Body of pancreas (tissue), 4 donors: ENCODE data around the gene PTK6. TPM values are rescaled to one million over a fixed set of nuclear protein-coding genes. Genes with fewer than 3 reads are reported as not detected.
"Not testable (repeated sequence)": the region's sequence is repeated elsewhere in the genome, so short reads cannot be mapped to it uniquely, and the experiment has no call there.

Source experiments
- ATAC-seq: fragments of 150-250 bp; one replicate; pipeline ENCODE4 v1.9.1; 2016
- DNase-seq, 4 donors: peaks; one replicate each; pipeline ENCODE4 v3.0.0-alpha.2; 2019
- H3K27ac ChIP-seq, 4 donors: fragments of 200-600 bp; sonication (generic); 1 replicate in 3 of 4; 2 replicates in 1 of 4; pipeline versions ENCODE4 v1.5.1 to v1.6.1; 2016 to 2019; ENCODE audit warnings: mild to moderate bottlenecking in 1 of 4, mixed read lengths in 1 of 4, moderate library complexity in 1 of 4
- H3K27me3 ChIP-seq, 2 donors: fragments of 200-600 bp; sonication (generic); one replicate each; pipeline ENCODE4 v1.6.0; 2016; ENCODE audit warnings: mild to moderate bottlenecking in 1 of 2
- H3K36me3 ChIP-seq, 2 donors: fragments of 200-600 bp; sonication (generic); replicated peaks in 1 of 2; 2 replicates each; pipeline ENCODE4 v1.5.1; 2016; ENCODE audit warnings: low read depth in 2 of 2; ENCODE audit not compliant: insufficient read depth in 1 of 2
- H3K4me1 ChIP-seq: fragments of 200-600 bp; sonication (generic); one replicate; pipeline ENCODE4 v1.6.0; 2016
- H3K4me3 ChIP-seq, 2 donors: fragments of 200-600 bp; sonication (generic); 1 replicate in 1 of 2; 2 replicates in 1 of 2; pipeline ENCODE4 v1.5.1; 2016 to 2019
- H3K9me3 ChIP-seq, 3 donors: fragments of 200-600 bp; sonication (generic); 1 replicate in 2 of 3; 2 replicates in 1 of 3; pipeline ENCODE4 v1.5.1; 2016
- CTCF ChIP-seq, 7 experiments: fragments of 450-650 bp in 4 of 7; fragments of 200-600 bp in 3 of 7; sonication (generic) in 3 of 7; IDR thresholded peaks; one replicate each; pipeline ENCODE4 v1.5.1; 2016 to 2019; ENCODE audit warnings: antibody characterized with exemption in 7 of 7
- POLR2A ChIP-seq, 3 donors: fragments of 450-650 bp; IDR thresholded peaks; one replicate each; pipeline ENCODE4 v1.6.1; 2016; ENCODE audit warnings: antibody characterized with exemption in 3 of 3, mild to moderate bottlenecking in 2 of 3
- WGBS, 2 donors: methylation state at CpG; one replicate each; pipeline ENCODE4 v1.1.5; 2017; 5-methylcytosine and 5-hydroxymethylcytosine counted together
- intact Hi-C: fragments of 100-400 bp; cut with DNase I; formaldehyde crosslinking; loops from one replicate; pipeline ENCODE4 v1.15.1; 2023
- total RNA-seq, 2 donors: library from RNA; depleted of rRNA; stranded (reverse); fragments of >200 nt; gene quantifications; one replicate each; pipeline ENCODE4 v1.1.0, GENCODE V29; 2016

PTK6 gene
- total RNA-seq, 2 donors from 2014 or later = 3.0 to 5.4 TPM

DNA sequence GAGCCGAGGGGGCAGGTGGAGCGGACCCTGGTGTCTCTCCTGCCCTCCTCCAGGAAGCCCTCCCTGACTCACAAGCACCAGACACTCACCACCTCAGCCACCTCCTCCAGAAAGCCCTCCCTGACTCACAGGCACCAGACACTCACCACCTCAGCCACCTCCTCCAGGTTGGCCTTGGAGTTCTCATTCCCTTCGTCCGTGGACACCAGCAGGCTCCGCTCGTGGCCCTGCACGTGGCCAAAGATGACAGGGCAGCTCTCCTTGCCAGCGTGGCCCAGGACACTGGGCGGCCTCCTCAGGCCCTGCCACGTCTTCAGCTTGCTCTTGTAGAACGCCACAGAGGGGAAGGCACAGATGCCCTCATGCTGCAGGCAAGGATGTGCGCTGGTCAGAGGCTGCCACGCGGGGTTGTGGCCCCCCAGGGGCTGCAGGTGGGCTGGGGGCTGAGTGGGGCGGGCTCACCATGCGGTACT, 23.2 kb upstream of the PTK6 start:
- H3K27ac ChIP-seq = no peak overlapping the region
- intact Hi-C loops = no loop called here
- DNase-seq (no peak), ATAC-seq (no peak)
- WGBS, 2 donors = 92 to 100% methylated on average over 5 to 15 of the region's 16 CpGs
- H3K36me3 ChIP-seq = peaks cover 0 to 2% of the 10 kb centered on the region in 2 donors
- no peak overlapping the region for H3K4me3 ChIP-seq
- H3K9me3 ChIP-seq = no peaks in the 10 kb centered on the region
- H3K27me3 ChIP-seq = no peaks in the 10 kb centered on the region
- TF ChIP-seq POLR2A (IDR thresholded peaks at IDR 0.05) (no peak), CTCF (IDR thresholded peaks at IDR 0.05) (no peak)
- no peaks in the 10 kb centered on the region for H3K4me1 ChIP-seq

GRCh38 chr20:63559485-63560332, 22.5 kb upstream of the PTK6 start:
- H3K4me3 ChIP-seq, H3K4me1 ChIP-seq, ATAC-seq, H3K9me3 ChIP-seq, H3K27ac ChIP-seq, H3K27me3 ChIP-seq, intact Hi-C loops, H3K36me3 ChIP-seq, DNase-seq: not testable (repeated sequence)
- 96 to 100% methylated on average over 2 to 20 of the region's 31 CpGs for WGBS, 2 donors

DNA sequence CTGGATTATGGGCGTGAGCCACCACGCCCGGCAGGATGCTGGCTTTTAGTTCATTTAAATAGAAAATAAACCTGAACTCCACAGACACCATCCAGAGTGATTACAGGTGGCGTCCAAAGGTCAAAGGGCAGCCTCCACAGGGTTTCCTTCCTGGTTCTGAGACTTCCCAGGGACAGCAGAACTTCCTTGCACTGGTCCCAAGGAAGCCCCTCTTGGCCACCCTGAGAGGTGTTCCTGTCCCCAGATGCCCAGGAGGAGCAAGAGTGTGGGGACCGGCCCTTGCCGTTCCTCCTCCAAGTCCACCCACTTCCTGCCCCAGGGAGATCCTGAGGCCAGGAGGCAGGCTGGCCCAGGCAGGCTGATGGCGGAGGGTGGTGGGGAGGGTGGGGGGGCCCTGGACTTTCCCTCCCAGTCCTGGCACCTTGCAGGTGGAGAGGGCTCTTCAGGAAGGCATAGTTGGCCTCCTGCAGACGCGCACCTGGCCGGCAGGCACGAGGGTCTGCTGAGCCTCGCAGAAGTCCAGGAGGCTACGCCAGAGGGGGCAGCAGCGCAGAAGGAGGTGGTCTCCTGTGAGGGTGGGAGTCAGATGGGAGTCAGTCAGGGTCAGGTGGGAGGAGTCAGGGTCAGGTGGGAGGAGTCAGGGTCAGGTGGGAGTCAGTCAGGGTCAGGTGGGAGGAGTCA, 21.8 kb upstream of the PTK6 start:
- Histone ChIP-seq H3K4me1 (peaks cover 4% of the 10 kb centered on the region), H3K27me3 (no peaks in the 10 kb centered on the region), H3K4me3 (no peak overlapping the region), H3K27ac (no peak overlapping the region), H3K9me3 (no peaks in the 10 kb centered on the region), H3K36me3 (peaks cover 0 to 2% of the 10 kb centered on the region in 2 donors)
- intact Hi-C loops = no loop called here
- 95 to 96% methylated on average over 9 to 14 of the region's 14 CpGs for WGBS, 2 donors
- ATAC-seq (no peak), DNase-seq (no peak)
- TF ChIP-seq CTCF (IDR thresholded peaks at IDR 0.05) = no peak
- no peak for TF ChIP-seq POLR2A (IDR thresholded peaks at IDR 0.05)

- WGBS, 2 donors = 85 to 93% methylated on average over 3 to 19 of the region's 19 CpGs
- no peak for ATAC-seq
Observed at GRCh38 chr20:63557481-63557891, 20.3 kb upstream of the PTK6 start.

More at GRCh38 chr20:63557481-63557891, 20.3 kb upstream of the PTK6 start:
- Histone ChIP-seq H3K9me3 (no peaks in the 10 kb centered on the region), H3K27me3 (no peaks in the 10 kb centered on the region), H3K36me3 (peaks cover 0 to 2% of the 10 kb centered on the region in 2 donors), H3K27ac (no peak overlapping the region), H3K4me1 (peaks cover 11% of the 10 kb centered on the region), H3K4me3 (no peak overlapping the region)
- DNase-seq = no peak
- intact Hi-C loops = no loop called here
- TF ChIP-seq POLR2A (IDR thresholded peaks at IDR 0.05) = no peak
- no peak for TF ChIP-seq CTCF (IDR thresholded peaks at IDR 0.05)
